GM18498 (cell line): ENCODE measurements around the gene CDON.

ENCODE experiments used
- ATAC-seq: cut with Tn5 transposase; IDR thresholded peaks from one replicate; pipeline ENCODE4 v1.9.1; 2021; ENCODE audit warnings: mild to moderate bottlenecking, moderate library complexity; ENCODE audit not compliant: unreplicated experiment

Gene CDON

DNA sequence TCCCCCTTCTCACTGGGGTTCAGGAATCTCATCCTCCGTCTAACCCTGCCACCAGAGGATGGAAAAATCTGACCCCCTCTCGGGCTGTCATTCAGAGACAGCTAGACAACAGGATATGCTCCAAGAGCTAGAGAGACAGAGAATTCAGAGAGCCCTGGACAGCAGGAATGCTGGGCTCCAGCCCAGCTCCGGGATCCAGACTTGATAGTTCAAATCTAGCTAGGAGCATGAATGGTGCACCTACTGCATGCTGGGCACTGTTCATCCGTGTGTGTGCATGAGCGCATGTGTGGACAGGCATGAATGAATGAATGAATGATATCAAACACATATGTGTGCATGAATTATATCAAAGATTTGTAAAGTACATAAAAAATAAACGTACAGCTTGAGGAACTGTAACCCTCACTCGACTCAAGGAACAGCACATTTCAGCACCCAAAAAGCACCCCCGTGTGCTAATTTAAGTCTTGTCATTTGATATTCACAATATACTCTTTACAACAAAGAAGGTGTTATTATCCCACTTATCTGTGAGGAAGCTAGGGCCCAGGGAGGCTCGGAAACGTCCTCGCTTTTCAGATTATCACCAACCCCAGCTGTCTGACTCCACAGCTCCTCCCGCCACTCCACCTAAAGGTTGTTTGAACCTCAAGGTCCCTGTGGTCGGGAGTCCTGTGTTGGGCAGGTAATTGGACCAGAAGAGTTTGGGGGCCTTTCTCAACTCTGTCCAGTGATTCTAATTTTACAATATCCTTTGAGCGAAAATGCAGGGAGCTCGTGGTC lies 117.5 kb downstream of the CDON start:
- ATAC-seq: no peak

DNA sequence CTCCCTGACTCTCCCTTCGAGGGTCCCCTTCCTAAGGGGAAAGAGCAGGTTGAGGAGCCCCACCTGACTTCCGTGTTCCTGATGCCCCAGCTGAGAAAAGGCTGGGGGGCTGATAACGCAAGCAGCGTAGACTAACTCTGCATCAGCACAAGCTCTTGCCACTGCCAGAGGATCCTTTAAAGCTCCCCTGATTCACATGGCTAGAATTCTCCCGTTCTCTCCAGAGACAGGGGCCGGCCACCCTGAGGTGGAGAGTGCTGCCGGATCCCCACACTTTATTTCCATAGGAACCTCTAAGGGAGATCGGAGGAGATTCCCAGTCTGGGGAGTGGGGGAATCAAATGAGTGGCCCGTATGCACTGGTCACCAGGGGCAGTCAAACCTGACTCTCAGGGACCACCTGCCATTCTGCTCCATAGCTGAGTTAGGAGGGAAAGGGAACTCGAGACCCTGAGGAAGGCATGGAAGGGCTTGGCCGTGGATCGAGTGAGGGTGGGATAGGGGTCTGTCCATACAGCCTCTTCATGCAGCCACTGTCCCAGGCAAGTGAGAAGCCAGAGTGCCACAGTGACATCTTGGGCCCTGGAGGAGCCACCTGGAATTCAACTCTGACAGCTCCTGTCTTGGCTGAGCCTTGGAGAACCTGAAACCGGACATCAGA lies 118.2 kb downstream of the CDON start:
- no peak for ATAC-seq

DNA sequence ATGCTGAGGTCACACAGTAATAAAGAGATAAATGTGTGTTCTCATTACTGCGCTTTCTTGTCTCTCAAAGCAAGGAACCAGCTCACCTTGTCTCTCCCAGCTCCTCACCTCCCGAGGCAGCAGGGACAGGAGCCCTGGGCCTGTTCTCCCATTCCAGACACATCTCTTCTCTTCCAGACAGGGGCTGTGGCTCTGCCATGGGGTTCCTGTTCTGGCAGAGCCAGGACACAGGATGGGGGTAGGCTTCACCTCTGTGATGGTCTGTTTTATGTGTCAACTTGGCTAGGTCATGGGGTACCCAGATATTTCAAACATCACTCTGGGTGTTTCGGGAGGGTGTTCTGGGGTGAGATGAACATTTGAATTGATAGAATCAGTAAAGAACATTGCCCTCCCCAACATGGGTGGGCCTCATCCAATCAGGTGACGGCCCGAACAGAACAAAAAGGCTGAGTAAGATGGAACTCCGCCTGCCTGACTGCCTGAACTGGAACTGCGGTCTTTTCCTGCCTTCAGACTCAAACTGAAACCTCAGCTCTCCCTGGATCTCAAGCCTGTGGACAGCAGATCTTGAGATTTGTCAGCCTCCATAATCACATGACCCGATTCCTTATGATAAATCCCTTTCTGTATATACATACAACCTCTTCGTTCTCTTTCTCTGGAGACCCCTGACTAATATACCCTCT lies 118.9 kb downstream of the CDON start:
- no peak for ATAC-seq

DNA sequence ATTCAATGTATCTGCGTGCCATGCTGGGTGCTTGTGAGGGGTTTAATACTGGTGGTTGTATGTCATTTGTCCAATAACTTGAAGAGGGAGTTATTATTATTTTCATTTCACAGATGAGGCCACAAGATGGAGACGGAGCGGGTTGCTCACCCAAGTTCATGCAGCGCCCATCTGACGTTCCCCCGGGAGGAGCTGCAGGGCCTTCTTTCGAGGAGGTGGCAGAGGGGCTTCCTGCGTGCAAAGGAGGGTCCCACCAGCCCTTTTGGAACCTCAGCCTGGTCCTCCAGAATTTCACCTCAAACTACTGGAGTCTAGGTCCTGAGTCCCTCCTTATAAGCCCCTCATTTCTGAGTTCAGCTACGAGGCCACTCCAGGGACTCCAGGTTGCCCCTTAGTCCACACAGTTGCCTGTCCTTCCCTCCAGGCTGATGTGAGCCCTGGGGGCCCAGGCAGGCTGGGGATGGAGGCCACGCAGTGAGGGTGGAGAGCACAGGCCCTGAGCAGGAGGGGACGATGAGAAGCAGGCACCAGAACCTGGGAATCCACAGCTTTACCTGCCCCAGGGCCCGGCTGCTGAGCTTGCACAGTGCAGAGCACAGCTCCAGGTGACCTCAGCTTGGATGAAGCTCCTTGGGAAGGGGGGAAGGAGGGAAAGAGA lies 119.8 kb downstream of the CDON start:
- ATAC-seq: no peak

GRCh38 chr11:125941619-125942611 lies 120.8 kb downstream of the CDON start:
- no peak for ATAC-seq

GRCh38 chr11:125941267-125941618 lies 121.4 kb downstream of the CDON start:
- ATAC-seq: no peak

- no peak for ATAC-seq
Observed at GRCh38 chr11:125940145-125940544, 122.5 kb downstream of the CDON start.

- no peak for ATAC-seq
Observed at GRCh38 chr11:125939081-125939521, 123.6 kb downstream of the CDON start.

- no peak for ATAC-seq
Observed at GRCh38 chr11:125938418-125938817, 124.2 kb downstream of the CDON start.

DNA sequence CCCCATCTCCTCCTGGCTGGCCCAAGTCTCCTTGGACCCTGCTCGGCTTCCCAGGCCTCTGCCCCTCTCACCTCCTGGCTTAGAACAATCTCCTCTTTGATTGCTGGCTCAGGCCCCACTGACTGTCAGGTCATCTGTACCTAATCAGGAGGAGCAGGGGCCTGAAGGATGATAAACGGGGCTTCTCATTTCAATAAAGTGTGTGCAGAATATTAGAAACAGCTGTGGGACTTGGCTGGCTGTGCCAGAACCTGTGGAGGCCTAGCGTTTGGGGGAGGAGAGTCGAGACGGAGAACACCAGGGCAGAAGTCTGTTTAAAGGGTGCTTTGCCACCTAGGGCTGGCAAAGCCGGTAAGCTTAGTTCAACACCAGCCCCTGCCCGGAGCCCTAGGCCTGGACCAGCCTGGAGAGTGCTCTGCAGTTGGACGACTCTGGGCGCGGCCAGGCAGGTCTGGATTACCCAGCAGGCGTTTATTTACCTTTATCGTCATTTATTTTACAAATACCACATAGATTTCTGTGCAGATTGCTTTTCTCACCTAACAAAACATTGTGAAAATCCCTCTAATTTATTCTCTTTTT lies 127.0 kb downstream of the CDON start:
- no peak for ATAC-seq

DNA sequence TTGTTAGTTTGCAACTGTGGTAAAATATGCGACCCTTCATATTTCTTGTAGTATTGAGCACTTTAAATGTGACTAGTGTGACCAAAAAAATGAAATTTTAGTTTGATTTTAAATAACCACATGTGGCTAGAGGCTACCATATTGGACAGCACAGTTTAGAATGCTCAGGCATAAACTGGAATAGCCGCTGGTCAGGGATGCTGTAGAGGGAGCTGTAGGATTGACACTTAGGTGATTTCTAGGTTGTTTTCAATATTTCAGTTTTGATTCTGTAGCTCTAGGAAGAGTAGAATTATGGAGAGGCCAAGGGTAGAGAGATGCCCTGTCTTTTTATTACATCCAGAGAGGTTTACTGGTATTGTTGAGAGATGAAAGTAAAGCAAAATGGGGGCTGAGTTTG lies 127.6 kb downstream of the CDON start:
- no peak for ATAC-seq

- no peak for ATAC-seq
Observed at GRCh38 chr11:125934473-125934872, 128.2 kb downstream of the CDON start.

DNA sequence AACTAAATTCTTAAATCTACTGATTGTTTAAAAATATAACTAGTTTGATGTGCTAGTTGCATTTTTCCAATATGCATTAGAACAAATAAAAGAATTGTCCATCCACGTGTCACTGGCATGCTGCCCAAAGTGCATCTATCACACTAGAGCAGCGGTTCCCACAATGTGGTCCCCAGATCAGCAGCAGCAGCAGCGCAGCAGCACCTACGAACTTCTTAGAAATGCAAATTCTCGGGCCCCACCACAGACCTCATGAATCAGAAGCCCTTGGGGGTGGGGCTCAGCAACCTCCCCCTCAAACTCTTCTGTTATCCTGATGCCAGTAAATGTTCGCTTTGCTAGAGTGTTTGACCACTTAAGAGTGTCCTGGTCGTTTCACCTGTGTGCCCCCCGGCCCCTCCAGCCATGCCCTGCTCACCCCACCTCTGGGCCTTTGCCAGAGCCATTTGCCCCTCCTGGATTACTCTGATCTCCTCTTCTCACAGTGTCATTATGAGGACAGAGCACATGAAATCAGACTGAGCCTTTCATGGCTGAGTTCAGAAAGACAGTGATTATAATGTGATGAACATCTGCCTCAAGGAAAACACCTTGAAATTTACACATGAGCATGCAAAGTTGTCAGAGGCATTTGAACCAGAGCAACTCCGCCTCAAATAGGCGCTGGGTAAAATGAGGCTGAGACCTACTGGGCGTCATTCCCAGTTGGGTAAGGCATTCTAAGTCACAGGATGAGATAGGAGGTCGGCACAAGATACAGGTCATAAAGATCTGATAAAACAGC lies 129.4 kb downstream of the CDON start:
- ATAC-seq: no peak

DNA sequence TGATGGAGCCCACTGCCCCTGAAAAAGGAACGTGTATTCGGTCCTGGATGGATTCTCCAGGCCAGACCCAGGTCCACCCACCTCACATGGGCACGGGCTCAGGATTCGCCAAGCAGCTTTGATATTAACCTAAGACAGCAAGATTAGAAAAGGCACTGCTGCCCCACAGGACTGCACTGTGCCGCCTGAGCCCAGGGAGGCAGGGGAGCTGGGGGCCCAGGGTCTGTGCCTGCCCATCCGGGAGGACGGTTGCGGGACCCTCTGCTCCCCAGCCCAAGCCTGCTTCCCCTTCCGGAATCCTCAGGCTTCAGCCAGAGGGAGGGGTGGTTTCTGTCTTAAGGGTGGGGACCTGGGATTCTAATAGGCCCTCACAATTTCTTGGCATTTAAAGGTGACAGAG lies 130.4 kb downstream of the CDON start:
- no peak for ATAC-seq

GRCh38 chr11:125931668-125932067 lies 131.0 kb downstream of the CDON start:
- ATAC-seq: no peak

DNA sequence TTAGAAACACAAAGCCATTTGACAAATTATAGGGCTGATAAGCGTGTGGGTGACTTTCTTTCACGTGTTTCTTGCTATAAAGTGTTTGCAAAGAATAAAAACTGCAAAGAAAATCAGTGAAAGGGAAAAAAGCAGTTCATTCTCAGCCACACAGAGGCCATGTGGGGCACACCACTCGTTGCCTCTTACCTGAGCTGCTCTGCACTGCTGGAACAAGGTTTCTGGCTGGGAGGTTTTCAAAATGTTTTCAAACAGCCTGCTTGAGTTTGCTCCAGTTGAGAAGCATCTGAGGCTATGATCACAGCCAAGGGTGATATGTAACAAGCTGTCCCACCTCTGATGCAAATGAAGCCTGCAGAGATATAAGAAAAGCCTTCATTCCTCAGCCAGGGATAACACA lies 131.6 kb downstream of the CDON start:
- ATAC-seq: no peak

DNA sequence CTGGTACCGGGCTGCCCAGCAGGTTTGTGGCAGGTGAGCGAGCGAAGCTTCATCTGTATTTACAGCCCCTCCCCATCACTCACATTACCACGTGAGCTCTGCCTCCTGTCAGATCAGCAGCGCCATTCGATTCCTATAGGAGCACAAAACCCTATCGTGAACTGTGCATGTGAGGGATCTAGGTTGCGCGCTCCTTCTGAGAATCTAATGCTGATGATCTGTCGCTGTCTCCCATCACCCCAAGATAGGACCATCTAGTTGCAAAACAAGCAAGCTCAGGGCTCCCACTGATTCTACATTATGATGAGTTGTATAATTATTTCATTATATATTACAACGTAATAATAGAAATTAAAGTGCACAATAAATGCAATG lies 132.6 kb downstream of the CDON start:
- ATAC-seq: no peak

DNA sequence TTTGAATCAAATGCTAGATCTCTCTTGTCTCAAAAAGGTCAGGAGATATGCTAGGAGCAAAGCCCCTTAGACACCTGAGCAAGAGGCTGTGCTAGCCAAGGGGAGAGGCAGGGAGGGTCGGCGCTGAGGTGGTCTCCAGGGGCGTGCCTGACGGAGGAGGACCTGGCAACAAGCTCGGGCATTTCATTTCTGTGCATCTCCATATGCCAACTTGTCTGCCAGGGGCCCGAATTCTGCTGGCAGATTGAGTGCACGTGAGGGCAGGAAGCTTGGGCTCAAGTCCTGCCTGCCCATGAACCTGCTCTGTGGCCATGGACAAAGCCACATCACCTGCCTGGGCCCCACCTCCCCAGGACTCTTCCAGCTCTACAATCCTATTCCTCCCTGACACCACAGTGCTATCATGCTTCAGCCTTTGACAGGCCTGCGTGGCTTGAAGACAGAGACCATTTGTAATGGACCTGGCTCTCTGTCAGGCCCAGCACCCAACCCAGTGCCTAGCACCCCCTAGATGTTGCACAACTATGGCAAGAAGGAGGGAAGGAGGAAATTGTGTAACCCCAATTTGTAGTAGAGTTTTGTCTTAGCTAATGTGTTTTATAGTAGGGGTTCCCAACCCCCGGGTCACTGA lies 133.1 kb downstream of the CDON start:
- ATAC-seq: no peak

- ATAC-seq: no peak
Observed at GRCh38 chr11:125926682-125927081, 136.0 kb downstream of the CDON start.
